Measurements from ENCODE around the gene SLC6A5. TPM values are rescaled to one million over a fixed set of nuclear protein-coding genes. Genes with fewer than 3 reads are reported as not detected.

SLC6A5 gene
- total and polyA plus RNA-seq, 9 of the 15 experiments (the other 6 are each of a cell fraction or from before 2014, with no cell fraction given), result 0.08 TPM; not detected in 8

DNA sequence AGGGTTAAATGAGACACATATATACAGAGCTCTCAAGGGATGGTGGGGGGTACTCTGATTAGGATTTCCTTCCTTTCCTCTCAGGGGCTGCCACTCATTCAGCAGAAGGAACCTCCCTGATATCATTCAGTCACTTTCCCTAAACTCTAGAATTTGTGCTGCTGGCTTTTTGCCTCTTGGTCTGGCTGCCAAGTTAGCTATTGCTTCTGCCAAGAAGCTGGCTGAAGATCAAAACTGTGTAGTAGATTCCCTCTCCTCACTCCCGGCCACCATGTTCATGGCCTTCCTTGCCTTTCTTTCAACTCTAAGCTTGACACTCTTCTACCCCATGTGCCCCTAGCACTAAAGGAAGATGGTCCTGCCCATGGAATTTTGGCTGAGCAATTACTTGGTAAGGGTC lies 18.7 kb downstream of the SLC6A5 start:
- BruUV-seq (replicated peaks), result no TSS peak
- no peaks in the 10 kb centered on the region for H4K20me1 ChIP-seq (replicated peaks; ENCODE audit: control insufficient read depth, insufficient read depth, low read length)
- no peak overlapping the region for H3K4me3 ChIP-seq
- H3K79me2 ChIP-seq (ENCODE audit: control insufficient read depth, insufficient read depth, low read length), result no peaks in the 10 kb centered on the region
- no peak for DNase-seq (ENCODE audit: extremely low read depth in 1 of 4, low spot score in 3 of 4)
- FAIRE-seq, result no peak
- WGBS (ENCODE audit: insufficient coverage, low coverage, missing lambda C conversion rate), result 0% methylated on average over 1 of the region's 1 CpG
- H3K36me3 ChIP-seq (ENCODE audit: control insufficient read depth, insufficient read depth, low read length), result no peaks in the 10 kb centered on the region
- ChIA-PET POLR2A (interaction anchor here (0.5 to 0.7 kb wide), 2 partner anchors 10 to 43 kb away, joined by 3 read pairs; no protein-coding TSS in a partner anchor), CTCF (ENCODE audit: low intra/inter-chr PET ratio) (no interaction called here)
- peaks cover 5 to 24% of the 10 kb centered on the region in 2 experiments; a peak in 2 of 5 replicates for H3K27me3 ChIP-seq (ENCODE audit: control insufficient read depth in 2 of 2, insufficient read depth in 2 of 2, low read length in 2 of 2)
- in situ Hi-C loops (cut with MboI) (loop anchor here (10.0 to 25.0 kb wide), 2 partner anchors 493 to 681 kb away; no protein-coding TSS in a partner anchor), intact Hi-C loops (cut with micrococcal nuclease) (loop anchor here (10.0 kb wide), 1 partner anchor 663 kb away; no protein-coding TSS in a partner anchor)
- no peaks in the 10 kb centered on the region for H3K9me3 ChIP-seq (replicated peaks; ENCODE audit: control insufficient read depth, insufficient read depth, low read depth, low read length)
- H3K9ac ChIP-seq (ENCODE audit: insufficient read depth in 1 of 2, low read depth in 2 of 2, low read length in 2 of 2), result no peak overlapping the region
- H3K9me1 ChIP-seq (ENCODE audit: control insufficient read depth, insufficient read depth, low read length), result no peaks in the 10 kb centered on the region
- no peak overlapping the region for H3K27ac ChIP-seq (ENCODE audit: extremely low read depth, low read depth, low read length)
- ATAC-seq, result no peak
- no peaks in the 10 kb centered on the region for H3K4me1 ChIP-seq (replicated peaks in 1 of 2; ENCODE audit: control insufficient read depth in 2 of 2, insufficient read depth in 2 of 2, low read length in 2 of 2)
- TF ChIP-seq KDM4B (IDR thresholded peaks at IDR 0.05; ENCODE audit: borderline replicate concordance in 2 of 2, low read depth in 1 of 2) (no peak), ELF1 (tag; IDR thresholded peaks at IDR 0.05) (no peak), RAD21 (CRISPR knock-in tag; conservative IDR thresholded peaks at IDR 0.05 in 1 of 2, IDR thresholded peaks at IDR 0.05 in 1 of 2) (no peak), MCM3 (IDR thresholded peaks at IDR 0.05) (no peak), XRCC4 (IDR thresholded peaks at IDR 0.05; ENCODE audit: extremely low read depth, insufficient read depth, insufficient read length) (no peak), NFIC (IDR thresholded peaks at IDR 0.05) (no peak), ZNF24 (IDR thresholded peaks at IDR 0.05) (no peak), MAFG (tag; conservative IDR thresholded peaks at IDR 0.05) (no peak), ZNF444 (CRISPR knock-in tag; IDR thresholded peaks at IDR 0.05) (no peak), ZNF766 (CRISPR knock-in tag; conservative IDR thresholded peaks at IDR 0.05) (no peak), NELFE (IDR thresholded peaks at IDR 0.05; ENCODE audit: insufficient read depth, insufficient read length) (no peak), PHF8 (IDR thresholded peaks at IDR 0.05; ENCODE audit: borderline replicate concordance, low read length) (no peak), BRD4 (IDR thresholded peaks at IDR 0.05) (no peak), HIVEP1 (CRISPR knock-in tag; IDR thresholded peaks at IDR 0.05) (no peak)
- TF ChIP-seq, protein P1, sequence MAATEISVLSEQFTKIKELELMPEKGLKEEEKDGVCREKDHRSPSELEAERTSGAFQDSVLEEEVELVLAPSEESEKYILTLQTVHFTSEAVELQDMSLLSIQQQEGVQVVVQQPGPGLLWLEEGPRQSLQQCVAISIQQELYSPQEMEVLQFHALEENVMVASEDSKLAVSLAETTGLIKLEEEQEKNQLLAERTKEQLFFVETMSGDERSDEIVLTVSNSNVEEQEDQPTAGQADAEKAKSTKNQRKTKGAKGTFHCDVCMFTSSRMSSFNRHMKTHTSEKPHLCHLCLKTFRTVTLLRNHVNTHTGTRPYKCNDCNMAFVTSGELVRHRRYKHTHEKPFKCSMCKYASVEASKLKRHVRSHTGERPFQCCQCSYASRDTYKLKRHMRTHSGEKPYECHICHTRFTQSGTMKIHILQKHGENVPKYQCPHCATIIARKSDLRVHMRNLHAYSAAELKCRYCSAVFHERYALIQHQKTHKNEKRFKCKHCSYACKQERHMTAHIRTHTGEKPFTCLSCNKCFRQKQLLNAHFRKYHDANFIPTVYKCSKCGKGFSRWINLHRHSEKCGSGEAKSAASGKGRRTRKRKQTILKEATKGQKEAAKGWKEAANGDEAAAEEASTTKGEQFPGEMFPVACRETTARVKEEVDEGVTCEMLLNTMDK (IDR thresholded peaks at IDR 0.05; ENCODE audit: borderline replicate concordance, insufficient read depth, low read depth, low read length, poor library complexity, severe bottlenecking), result no peak
- TF ChIP-seq, protein P2, sequence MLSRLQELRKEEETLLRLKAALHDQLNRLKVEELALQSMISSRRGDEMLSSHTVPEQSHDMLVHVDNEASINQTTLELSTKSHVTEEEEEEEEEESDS (CRISPR knock-in tag; IDR thresholded peaks at IDR 0.05), result no peak
- H2AFZ ChIP-seq (ENCODE audit: low read depth, low read length), result no peak overlapping the region
- H3K4me2 ChIP-seq (ENCODE audit: insufficient read depth, low read length), result no peak overlapping the region

Measured in K562 (cell line).